Pons (tissue), 1 donor: ENCODE measurements around the gene BRAT1.

Experiments
- DNase-seq: peaks from one replicate; pipeline ENCODE4 v3.0.0-alpha.2; 2016; ENCODE audit warnings: low spot score

BRAT1 gene

GRCh38 chr7:2559283-2559950, 4.1 kb upstream of the BRAT1 start:
- no peak for DNase-seq

DNA sequence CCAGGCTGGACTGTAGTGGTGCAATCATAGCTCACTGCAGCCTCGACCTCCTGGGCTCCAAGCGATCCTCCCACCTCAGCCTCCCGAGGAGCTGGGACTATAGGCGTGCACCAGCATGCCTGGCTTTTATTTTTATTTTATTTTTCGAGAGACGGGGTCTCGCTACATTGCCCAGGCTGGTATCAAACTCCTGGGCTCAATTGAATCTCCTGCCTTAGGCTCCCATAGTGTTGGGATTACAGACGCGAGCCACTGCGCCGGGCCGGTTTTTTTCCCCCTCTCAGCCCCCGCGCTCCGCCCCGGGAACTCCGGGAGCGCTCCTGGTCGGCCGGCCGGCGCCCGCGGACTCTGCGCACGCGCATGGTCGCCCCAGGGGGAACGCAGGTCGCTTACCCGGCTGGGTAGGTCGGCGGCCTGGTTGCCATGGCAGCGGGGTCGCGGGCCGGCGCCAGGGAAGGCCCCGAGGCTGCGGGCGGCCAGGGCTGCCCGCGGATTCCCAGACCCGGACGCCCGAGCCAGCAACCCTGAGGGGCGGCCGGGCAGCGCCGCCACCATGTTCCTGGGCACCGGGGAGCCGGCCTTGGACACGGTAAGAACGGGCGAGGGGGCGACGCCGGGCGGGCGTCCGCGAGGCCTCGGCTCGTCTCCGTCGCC, 3.4 kb upstream of the BRAT1 start, which contains the start of gene IQCE:
Gene IQCE (plus strand): TSS at position 351 of the 654 bp plus-strand sequence. CDS start 203 bp downstream, at position 554.
- DNase-seq: peak; percentile 72

DNA sequence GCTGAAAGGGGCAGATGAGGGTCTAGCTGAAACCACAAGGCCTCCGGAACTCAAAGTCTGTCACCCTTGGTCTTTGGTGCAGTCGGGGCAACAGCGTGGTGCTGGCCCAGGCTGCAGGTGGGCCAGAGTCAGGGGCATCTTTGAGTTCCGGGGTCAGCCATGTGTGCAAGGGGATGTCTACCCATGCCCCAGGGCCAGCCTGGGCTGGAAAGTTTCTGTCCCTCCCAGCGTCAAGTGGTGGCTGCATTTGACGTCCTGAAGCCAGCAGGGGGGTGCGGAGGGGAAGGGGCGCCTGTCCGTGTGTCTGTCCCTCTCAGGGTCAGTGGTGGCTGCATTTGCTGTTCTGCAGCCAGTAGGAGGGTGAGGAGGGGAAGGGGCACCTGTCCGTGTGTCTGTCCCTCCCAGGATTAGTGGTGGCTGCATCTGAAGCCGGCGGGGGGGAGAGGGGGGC, 638 bp downstream of the BRAT1 start:
- no peak for DNase-seq

- DNase-seq: no peak
These were observed 1.3 kb downstream of the BRAT1 start for GRCh38 chr7:2553831-2554581.

GRCh38 chr7:2553108-2553507, 2.2 kb downstream of the BRAT1 start:
- DNase-seq: no peak

- no peak for DNase-seq
These were observed 3.9 kb downstream of the BRAT1 start for GRCh38 chr7:2551418-2551817.

GRCh38 chr7:2546776-2547586, 8.3 kb downstream of the BRAT1 start:
- no peak for DNase-seq

GRCh38 chr7:2545746-2546425, 9.4 kb downstream of the BRAT1 start:
- DNase-seq: no peak

- DNase-seq: no peak
These were observed 10.7 kb downstream of the BRAT1 start for GRCh38 chr7:2544541-2545188.

GRCh38 chr7:2542916-2543871, 12.1 kb downstream of the BRAT1 start:
- DNase-seq: no peak

- no peak for DNase-seq
These were observed 13.1 kb downstream of the BRAT1 start for GRCh38 chr7:2542011-2542915.

GRCh38 chr7:2541291-2542010, 13.9 kb downstream of the BRAT1 start:
- no peak for DNase-seq

GRCh38 chr7:2540641-2541051, 14.7 kb downstream of the BRAT1 start:
- DNase-seq: no peak

DNA sequence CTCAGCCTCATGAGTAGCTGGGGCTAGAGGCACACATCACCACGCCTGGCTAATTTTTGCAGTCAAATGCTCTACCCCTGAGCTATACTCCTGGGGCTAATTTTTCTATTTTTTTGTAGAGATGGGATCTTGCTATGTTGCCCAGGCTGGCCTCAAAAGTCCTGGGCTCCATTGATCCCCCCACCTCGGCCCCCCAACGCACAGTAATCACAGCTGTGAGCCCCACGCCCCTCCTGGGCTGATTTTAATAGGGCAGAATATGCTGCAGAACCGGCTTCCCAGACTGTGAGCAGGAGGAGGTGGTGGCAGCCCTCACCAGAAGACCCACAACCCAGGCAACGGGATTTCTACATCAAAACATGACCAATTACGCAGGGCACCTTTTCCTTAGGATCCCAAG, 15.2 kb downstream of the BRAT1 start:
- no peak for DNase-seq

- DNase-seq: no peak
These were observed 16.1 kb downstream of the BRAT1 start for GRCh38 chr7:2539031-2539911.

DNA sequence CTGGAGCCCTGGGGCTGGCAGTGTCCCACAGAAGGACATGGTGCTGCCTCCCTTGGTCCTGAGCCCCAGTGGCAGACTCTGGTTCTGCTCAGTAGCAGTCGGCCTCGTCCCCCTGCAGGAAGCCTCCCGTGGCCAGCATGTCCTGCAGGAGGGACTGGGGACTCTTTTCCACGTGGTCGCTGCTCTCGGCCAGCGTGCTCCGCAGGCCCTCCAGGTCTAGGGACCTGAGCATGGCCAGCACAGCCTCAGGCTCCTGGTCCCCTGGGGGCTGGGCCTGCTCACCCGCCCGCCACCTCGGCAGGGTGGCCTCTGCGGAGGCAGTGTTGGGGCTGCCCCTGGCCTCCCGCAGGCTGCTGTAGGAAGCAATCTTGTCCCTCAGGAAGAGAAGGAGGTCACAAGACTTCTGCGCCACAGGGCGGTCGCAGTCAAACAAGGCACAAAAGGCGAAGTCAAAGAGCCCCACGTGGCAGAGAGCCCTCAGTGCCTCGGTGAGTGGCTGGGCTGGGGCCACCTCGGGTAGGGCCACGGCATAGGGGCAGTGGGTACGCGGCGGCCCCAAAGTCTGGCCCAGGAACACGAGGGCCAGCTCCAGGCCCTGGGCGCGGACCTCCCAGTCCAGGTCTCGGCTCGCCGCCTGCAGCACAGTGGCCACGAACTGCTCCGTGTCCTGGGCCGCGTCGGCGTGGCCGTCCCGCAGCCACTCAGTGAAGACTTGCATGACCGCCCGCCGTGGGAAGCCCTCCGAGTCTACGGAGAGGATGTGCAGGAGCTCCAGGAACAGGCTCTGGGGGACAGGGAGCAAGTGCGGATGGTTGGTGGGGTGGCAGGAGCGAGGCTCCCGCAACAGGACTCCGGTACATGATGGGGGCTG, 17.1 kb downstream of the BRAT1 start:
- no peak for DNase-seq
